HK-2 (cell line): ENCODE measurements around the gene REEP1.

Source experiments
- DNase-seq: peaks from one replicate; pipeline ENCODE4 v3.0.0-alpha.2; 2018; ENCODE audit not compliant: unreplicated experiment

REEP1 gene, protein sequence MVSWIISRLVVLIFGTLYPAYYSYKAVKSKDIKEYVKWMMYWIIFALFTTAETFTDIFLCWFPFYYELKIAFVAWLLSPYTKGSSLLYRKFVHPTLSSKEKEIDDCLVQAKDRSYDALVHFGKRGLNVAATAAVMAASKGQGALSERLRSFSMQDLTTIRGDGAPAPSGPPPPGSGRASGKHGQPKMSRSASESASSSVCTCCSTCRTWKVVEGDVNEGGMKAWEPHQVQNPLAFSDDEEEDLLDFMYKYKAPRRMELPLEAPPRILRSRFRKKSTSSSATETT

DNA sequence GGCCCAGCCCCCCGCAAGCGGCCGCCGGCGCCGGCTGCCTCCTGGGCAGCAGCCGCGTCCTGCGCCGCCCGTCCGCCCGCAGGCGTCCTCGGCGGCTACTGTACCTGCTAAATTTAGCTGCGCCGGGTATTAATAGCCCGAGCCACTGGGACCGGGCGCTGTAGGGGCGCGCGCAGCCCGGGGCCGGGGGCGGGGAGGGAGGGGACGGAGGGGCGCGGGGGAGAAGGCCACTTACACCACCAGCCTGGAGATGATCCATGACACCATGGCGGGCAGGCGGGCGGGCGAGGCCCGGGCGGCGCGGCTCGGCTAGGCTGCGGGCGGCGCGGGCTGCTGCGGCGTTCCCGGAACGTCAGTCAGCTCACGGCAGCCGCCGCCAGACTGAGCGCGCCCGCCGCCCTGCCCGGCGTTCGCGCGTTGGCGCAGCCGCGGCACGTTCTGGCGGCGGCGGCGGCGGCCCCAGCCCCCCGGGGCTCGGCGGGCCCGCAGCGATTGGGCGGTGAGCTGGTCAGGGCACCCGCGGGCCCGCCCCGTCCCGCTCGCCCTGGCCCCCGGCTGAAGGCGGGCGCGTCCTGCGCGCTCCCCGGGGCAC is at the start of gene REEP1:
TSS of gene REEP1 (minus strand) at position 383 of the 592 bp plus-strand sequence. CDS start at position 267, 116 bp downstream.
- peak; percentile 28 for DNase-seq

DNA sequence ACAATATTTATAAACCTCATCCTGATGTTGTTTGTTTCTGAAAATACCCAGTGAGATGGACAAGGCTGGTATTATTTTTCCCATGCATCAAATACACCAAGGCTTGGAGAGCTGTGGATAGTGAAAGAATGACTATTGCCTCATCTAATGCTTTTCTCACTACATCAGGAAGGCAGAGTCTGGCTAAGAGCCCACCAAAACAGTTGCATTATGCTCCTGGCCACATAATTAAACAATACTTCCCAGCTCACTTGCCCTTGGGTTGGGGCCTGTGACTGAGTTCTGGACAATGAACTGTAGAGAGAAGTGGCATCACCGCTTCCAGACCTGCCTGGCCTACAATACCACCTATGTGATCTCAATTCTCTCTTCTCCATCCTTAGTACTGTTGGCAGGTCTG is 46.4 kb upstream of the REEP1 start:
- DNase-seq = no peak

DNA sequence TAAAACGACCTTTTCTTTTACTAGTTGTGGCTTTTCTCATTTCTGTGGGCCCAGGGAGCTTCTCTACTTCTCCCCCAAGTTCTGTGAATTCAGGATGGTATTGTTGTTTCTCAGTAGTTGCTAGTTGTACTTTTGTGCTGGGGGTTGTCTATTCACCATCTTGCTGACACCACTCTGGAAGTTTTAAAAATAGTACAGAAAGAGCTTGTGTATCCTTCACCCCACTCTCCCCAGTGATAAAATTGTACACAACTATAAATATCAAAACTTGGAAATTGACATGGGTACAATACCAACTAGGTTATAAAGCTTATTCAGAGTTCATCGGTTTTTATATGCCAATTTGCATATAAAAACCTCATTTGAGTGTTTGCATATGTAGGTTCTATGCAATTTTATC is 45.3 kb upstream of the REEP1 start:
- no peak for DNase-seq

DNA sequence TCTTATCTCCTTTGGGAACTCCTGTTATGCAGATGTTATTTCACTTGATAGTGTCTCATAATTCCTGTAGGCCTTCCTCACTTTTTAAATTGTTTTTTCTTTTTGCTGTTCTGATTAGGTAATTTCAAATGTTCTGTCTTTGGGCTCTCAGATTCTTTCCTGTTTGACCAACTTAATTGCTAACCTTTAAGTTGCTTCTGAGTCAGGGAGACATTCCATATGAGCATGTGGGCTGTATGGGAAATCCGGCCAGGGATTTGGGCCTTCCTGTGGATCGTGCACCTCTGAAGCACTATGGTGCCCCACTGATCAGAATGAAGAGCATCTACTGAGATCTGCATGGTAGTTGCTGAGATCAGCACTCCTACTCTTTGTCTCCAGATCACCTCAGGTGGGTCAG is 44.7 kb upstream of the REEP1 start:
- no peak for DNase-seq

DNA sequence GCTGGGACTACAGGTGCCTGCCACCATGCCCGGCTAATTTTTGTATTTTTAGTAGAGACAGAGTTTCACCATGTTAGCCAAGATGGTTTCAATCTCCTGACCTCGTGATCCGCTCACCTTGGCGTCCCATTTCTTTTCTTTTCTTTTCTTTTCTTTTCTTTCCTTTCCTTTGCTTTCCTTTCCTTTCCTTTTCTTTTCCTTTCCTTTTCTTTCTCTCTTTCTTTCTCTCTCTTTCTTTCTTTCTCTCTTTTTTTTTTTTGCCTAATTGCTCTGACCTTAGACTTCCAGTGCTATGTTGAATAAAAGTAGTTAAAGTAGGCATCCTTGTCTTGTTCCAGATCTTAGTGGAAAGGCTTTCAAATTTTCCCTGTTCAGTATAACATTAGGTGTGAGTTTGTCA is 41.0 kb upstream of the REEP1 start:
- no peak for DNase-seq

DNA sequence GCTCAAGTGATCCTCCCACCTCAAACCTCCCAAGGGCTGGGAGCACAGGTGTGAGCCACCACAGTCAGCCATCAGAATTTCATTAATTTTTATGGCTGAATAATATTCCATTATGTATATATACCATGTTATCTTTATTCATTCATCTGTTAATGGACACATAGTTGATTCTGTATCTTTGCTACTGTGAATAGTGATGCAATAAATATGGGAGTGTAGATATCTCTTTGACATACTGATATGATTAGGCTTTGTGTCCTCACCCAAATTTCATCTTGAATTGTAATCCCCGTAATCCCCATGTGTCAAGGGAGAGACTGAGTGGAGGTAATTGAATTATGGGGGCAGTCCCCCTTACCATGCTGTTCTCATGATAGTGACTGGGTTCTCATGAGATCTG is 38.2 kb upstream of the REEP1 start:
- no peak for DNase-seq

DNA sequence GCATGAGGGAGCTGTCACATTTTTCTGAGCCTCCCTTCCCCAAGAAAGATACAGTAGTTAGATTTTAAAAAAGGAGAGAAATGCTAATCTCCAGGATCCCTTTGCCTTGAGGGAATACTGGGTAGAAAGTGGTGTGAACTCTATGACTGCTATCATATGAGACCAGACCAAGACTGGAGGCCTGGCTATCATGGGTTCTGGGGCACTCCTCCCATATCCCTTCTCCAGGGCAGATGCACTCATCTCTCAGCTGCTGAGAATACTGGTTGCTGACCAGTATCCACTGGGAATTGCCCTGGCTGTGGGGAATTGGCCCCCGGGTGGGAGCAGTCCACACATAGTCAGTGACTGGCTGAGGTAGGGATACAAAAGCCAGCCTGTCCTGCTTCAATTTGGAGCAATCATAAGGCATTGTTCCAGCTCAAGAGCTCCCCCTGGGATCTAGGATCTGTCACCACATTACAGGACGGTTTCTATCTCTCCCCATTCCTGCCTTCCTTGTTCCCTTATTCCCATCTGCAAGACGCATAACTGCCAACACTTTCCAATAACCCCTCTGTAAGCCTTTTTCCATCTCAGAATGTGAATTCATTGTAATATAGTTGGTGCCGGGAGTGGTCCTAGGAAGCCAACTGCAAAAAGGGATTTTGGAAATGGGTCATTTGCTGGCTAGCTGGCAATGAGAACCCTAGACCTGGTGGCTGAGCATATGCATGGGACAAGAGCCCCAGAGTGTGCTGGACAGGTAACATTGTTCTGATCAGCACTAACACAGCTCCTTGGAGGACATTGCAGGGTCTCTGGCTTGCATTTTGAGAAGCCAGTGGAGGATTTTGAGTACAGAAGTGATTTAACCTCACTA is 35.4 kb upstream of the REEP1 start:
- DNase-seq = peak; percentile 20

DNA sequence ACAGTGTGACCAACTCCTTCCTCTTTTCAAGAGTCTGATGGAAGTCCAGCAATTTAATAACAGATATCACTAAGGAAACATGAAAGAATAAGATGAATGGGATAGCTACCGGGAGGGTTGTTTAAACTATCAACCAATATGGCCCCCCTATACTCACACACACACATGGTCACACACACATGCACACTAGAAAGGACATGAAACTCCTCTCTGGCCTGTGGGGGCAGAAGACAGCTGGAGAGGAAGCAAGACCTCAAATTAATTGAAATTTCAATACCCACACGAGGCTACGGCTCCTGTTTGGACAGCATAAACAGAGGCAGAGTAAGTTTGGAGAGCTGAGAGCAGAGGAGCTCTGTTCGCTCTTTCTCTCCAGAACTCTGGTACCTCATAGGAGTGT is 34.7 kb upstream of the REEP1 start:
- DNase-seq = no peak

DNA sequence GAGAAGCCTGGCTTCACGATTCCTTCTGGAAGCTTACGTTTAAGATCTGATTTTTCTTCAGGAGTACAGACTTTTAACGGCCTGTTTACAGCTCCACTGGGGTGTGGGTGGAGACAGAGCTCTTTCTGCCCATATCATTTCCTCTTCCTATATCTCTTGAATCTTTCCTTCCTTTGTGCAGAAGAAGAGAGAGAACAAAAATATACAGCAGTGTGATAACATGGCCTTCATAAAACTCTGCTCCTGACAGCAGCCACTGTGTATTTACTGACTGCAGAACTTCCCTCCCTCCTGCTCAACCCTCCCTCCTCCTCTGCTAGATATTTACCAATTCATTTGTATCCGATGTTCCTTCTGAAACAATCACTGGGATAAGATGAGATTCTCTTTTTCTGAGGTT is 34.1 kb upstream of the REEP1 start:
- no peak for DNase-seq

DNA sequence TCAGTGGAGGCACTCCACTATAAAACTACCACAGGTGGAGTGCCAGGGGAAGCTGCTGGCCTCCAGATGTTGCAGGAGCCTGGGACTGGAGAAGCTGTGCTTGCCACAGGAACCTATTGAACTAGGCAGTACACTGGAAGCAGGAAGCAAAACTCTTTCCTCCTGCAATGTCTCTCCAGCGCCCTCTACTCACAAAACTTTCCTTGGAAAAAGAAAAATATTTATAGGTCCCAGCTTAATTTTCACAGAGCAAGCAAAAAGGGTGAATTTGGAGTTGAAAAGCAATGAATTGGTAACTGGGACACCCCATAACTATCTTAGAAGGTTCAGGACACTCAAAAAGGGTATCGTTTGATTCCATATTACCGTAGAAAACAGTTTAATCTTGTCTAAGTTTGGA is 33.2 kb upstream of the REEP1 start:
- DNase-seq = no peak

DNA sequence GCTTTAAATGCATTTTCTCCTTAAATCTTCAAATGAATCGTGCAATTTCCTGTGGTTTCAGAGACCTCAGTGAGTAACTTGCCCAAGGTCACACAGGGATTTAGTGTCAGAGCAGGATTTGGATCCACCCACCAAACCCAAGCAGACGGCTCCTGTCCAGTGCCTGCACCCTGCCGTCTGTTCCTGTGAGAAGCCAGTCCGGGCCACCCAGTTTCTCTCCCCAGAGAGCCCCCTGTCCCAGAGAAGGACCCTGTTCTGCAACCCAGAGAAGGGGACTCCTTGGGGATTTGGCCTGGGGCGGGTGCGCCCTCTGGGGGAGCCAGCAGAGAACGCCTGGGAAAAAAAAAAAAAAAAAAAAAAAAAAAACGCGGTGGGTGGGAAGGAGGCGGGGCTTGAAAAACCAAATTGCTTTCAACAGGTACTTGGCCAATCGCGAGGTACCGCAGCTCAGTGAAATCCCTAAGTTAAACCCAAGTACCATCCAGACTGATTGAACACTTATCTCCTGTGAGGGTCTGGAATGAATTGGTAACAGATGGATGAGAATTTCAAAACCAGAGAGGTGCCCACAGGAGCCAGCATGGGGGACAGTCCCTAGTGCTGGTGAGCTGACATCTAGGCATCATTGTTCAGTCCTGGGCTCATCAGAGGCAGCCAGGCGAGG is 30.9 kb upstream of the REEP1 start:
- DNase-seq = peak; percentile 24

DNA sequence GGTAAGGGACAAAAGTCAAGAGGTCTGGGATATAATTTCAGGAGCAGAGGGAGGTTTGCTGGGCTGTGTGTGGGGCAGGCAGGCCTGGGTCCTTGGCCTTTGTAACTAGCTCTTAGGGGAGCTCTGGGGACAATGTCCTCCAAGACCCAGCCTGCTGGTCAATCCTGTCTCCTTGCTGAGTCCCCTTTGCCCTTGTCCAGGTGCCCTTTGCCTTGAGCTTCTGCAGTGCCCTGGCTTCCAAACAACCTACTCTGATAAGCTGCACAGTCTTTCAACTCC is 30.0 kb upstream of the REEP1 start:
- no peak for DNase-seq

DNA sequence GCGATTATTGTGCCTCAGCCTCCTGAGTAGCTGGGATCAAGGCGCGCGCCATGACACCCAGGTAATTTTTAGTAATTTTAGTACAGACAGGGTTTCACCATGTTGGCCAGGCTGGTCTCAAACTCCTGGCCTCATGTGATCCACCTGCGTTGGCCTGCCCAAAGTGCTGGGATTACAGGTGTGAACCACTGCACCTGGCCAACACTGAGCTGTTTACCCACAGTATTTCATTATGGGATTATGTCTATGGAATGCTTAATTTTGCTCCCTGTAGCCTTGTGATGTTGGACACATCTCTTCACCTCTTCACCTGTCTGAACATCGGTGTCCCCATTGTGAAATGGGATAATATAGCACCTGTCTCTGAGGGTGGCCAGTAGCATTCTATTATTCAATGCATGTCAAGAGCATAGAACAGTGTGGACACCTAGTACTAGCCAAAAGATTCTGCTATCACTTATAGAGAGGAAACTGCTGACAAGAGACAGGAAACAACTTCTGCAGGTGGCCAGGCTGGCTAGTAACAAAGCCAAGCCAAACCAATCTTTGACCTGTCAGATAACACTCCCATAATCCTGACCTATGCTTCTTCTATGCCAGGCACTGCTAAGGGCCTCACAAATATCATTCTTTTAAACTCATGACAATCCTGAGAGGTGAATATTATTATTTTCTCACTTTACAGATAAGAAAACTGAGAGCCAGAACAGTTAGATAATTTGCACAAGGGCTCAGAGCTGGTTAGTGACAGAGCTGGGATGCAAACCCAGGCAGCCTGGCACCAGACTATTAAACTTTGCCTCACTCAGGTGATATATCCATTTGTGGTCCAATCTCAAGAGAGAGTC is 29.4 kb upstream of the REEP1 start:
- DNase-seq = no peak

DNA sequence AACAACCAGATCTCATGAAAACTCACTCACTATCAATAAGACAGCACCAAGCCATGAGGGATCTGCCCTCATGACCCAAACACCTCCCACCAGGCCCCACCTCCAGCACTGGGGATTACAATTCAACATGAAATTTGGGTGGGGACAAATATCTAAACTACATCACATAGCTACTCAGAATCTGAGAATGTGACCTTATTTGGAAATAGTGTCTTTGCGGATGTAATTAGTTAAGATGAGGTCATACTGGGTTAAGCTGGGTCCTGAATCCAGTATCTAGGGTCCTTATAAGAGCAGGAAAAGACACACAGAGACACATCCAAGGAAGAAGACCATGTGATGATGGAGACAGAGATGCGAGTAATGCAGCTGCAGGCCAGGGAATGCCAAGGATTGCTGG is 27.5 kb upstream of the REEP1 start:
- no peak for DNase-seq

DNA sequence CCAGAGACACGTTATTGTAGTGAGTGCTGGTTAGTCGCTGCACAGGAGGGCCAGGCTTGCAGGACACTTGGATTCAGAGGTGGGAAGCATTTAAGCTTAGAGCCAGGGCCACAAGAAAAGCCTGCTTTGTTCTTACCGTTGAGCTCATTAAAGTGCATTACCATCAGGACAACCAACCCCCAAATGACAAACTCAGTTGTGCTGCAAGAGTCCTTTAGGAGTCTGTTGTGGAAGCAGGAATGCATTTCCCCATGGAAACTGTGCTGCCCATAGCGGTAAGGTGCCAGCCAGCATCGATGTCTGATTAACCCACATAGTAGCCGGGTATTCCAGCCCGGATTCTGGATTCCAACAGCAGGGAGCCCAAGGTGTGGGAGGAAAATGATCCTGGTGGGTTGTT is 23.4 kb upstream of the REEP1 start:
- DNase-seq = no peak

DNA sequence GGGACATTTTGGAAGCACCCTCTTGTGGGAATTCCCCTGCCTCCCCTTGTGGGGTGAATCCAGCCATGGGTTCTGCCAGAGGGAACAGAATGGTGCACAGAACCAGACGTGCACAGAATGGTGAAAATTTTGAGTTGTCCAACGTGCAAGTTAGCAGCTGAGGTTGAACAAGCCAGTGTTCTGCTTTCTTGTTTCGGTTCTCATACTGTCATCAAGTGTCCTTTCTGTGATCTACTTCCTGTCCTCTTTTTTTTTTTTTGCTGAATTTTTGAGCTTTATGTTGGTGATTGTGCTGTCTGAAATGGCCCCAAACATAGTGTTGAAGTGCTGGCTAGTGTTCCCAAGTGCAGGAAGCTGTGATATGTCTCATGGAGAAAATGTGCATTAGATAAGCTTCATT is 21.5 kb upstream of the REEP1 start:
- DNase-seq = no peak

DNA sequence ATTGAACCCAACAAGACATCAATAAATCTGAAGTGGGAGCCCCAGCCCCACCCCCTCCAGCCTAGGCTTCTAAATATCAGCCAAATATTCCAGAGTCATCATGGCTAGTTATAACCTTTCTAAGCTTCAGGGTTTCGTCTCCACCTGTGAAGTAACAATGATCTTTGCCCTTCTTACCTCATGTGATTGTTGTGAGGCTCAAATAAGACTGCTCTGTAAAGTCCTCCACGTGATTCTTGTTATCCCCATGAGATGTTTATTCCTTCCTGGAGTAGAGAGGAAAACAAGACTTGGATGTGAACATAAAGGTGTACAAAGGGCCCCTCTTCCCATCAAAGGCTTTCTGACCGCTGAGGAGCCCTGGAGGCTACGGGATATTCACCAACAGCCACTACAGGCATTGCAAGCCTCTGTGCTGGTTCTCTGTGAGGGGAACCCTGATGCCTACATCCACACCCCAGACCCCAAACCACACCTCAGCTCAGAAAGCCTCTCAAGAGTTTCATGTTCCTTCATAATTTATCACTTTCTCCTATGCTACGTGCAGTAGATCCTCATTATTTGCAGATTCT is 20.1 kb upstream of the REEP1 start:
- no peak for DNase-seq

DNA sequence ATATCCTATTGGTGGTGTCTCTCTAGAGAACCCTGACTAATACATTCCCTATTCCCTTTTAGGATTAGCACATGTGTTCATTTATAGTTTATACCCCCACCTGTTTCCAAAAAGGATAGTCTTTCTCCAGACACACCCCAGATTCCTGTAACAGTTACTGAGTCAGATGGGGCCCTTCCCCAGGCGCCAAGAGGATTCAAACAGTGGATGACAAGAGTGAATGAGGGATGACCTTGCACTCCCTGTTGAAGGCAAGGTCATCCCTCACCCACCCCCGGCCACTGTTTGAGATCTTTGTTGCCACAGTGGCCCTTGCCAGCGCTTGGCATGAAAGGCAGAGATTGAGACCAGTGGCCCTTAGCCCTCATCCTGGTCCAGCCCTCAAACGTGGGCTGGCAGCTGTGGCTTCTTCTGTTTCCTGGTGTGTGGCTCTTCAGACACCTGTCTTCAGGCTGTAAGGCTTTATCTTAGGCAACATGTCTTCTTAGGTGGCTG is 15.3 kb upstream of the REEP1 start:
- DNase-seq = no peak

DNA sequence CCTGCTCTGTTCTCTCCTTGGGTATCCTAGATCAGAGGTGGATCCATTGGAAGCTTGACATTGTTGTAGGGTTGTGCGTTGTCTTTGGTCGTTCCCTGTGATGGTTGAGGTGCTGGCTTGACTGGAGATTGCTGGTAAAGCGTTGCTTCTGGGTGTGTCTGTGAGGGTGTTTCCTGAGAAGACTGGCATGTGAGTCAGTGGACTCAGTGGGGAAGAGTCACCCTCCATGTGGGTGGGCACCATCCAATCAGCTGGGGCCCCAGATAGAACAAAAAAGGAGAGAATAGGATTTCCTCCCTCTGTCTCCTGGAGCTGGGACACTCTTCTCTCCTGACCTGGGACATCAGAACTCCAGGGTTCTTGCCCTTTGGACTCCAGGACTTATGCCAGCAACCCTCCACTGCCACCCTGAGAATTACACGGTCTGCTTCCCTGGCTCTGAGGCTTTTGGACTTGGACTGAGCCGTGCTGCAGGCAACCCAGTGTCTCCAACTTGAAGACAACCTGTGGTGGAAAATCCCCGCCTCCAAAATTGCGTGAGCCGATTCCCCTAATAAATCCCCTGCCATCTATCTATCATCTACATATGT is 14.8 kb upstream of the REEP1 start:
- no peak for DNase-seq

DNA sequence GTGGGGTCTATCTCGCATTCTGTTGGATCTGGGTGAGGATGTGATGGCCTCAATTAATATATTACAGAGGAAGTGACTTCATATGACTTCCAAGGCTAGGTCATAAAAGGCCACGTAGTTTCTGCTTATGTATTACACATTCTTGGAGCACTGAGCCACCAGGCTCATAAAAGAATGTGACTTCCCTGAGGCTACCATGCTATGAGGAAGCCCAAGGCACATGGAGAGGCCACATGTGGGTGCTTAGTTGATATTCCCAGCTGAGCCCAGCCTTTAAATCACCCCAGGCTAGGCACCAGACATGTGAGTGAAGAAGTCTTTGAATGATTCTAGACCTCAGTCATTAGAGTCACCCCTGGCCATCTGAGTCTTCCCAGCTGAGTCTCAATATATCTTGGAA is 13.3 kb upstream of the REEP1 start:
- no peak for DNase-seq

DNA sequence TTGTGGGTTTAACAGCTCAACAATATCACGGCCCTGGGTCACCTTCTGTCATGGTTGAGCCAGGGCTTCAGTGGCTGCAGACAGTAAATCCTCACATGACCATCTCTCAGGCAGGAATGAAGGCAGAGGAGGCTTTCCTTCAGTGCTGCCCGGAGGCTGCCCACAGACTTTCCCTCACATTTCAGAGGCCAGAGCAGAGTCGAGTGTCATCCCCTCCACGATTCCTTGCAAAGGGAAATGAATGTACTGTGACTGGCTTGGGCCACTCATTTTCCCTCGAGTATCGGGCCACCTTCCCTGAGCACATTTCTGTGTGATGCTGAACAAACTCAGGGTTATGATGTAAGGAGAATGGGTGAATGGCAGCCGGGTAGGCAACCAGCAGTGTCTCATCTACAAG is 10.0 kb upstream of the REEP1 start:
- DNase-seq = no peak
